Measurements from ENCODE around the gene RBM43. TPM values are rescaled to one million over a fixed set of nuclear protein-coding genes. Genes with fewer than 3 reads are reported as not detected.

Gene RBM43
- total and polyA plus RNA-seq, 2 experiments from 2014 or later = 0.62 to 4.6 TPM

DNA sequence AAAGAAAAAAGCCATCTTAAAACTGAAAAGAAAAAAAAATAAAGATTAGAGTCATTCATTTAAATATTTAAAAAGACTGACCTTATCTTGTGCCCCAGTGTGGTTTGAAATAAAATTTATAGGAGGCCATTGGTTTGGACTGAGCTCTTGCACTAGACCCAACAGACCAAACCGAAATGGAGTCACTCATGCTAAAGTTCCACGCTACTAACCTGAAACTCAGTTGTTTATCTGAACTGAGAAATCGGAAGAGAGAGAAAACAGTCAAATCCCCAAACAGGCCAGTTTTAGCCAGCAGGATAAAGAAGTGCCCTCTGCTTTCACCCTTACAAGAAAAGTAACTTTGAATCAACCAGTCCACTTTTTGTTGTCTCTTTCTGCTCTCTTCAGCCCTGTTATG is 18.2 kb downstream of the RBM43 start:
- Histone ChIP-seq H3K4me3 (no peak overlapping the region), H3K79me2 (no peaks in the 10 kb centered on the region), H3K4me2 (no peak overlapping the region), H3K9me3 (ENCODE audit: low read depth) (peaks cover 7% of the 10 kb centered on the region), H4K20me1 (ENCODE audit: insufficient read depth, poor library complexity, severe bottlenecking) (no peaks in the 10 kb centered on the region), H3K9me2 (replicated peaks; ENCODE audit: insufficient read depth) (no peaks in the 10 kb centered on the region), H3K27ac (no peak overlapping the region), H3K27me3 (no peaks in the 10 kb centered on the region), H2AFZ (no peak overlapping the region), H3K4me1 (ENCODE audit: insufficient read depth) (no peaks in the 10 kb centered on the region), H3K36me3 (replicated peaks; ENCODE audit: insufficient read depth, low read depth) (no peaks in the 10 kb centered on the region)
- TF ChIP-seq EZH2phosphoT487 (IDR thresholded peaks at IDR 0.05; ENCODE audit: low read depth, severe bottlenecking, unreplicated experiment) = no peak
- TF ChIP-seq, protein P1, sequence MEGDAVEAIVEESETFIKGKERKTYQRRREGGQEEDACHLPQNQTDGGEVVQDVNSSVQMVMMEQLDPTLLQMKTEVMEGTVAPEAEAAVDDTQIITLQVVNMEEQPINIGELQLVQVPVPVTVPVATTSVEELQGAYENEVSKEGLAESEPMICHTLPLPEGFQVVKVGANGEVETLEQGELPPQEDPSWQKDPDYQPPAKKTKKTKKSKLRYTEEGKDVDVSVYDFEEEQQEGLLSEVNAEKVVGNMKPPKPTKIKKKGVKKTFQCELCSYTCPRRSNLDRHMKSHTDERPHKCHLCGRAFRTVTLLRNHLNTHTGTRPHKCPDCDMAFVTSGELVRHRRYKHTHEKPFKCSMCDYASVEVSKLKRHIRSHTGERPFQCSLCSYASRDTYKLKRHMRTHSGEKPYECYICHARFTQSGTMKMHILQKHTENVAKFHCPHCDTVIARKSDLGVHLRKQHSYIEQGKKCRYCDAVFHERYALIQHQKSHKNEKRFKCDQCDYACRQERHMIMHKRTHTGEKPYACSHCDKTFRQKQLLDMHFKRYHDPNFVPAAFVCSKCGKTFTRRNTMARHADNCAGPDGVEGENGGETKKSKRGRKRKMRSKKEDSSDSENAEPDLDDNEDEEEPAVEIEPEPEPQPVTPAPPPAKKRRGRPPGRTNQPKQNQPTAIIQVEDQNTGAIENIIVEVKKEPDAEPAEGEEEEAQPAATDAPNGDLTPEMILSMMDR (IDR thresholded peaks at IDR 0.05; ENCODE audit: poor library complexity) = no peak
- TF ChIP-seq EZH2 (IDR thresholded peaks at IDR 0.05; ENCODE audit: borderline replicate concordance) = no peak
- DNase-seq (ENCODE audit: low spot score) = no peak
- WGBS (ENCODE audit: low lambda C conversion rate, missing lambda C conversion rate) = 89% methylated on average over 3 of the region's 3 CpGs

DNA sequence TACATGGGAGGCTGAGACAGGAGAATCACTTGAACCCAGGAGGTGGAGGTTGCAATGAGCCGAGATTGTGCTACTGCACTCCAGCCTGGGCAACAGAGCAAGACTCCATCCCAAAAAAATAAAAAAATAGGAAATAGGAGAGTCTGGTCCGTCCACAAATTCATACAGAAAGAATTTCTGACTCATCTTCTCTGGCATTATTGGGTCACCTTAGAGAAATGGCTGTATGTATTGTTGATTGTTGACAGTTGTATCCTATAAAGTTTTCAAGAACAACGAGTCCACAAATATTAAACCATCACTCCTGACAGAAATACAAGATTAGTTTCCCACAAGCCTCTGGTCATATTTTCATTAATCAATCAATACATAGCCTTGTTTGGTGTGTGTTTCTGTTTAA is 20.4 kb downstream of the RBM43 start:
- Histone ChIP-seq H3K4me1 (ENCODE audit: insufficient read depth) (no peaks in the 10 kb centered on the region), H3K79me2 (no peaks in the 10 kb centered on the region), H3K9me3 (ENCODE audit: low read depth) (no peaks in the 10 kb centered on the region), H3K9me2 (replicated peaks; ENCODE audit: insufficient read depth) (no peaks in the 10 kb centered on the region), H3K4me2 (no peak overlapping the region), H2AFZ (no peak overlapping the region), H4K20me1 (ENCODE audit: insufficient read depth, poor library complexity, severe bottlenecking) (no peaks in the 10 kb centered on the region), H3K36me3 (replicated peaks; ENCODE audit: insufficient read depth, low read depth) (no peaks in the 10 kb centered on the region), H3K27me3 (no peaks in the 10 kb centered on the region), H3K4me3 (no peak overlapping the region), H3K27ac (no peak overlapping the region)
- TF ChIP-seq, protein P1 (IDR thresholded peaks at IDR 0.05; ENCODE audit: poor library complexity) = no peak
- TF ChIP-seq EZH2 (IDR thresholded peaks at IDR 0.05; ENCODE audit: borderline replicate concordance) = no peak
- no peak for TF ChIP-seq EZH2phosphoT487 (IDR thresholded peaks at IDR 0.05; ENCODE audit: low read depth, severe bottlenecking, unreplicated experiment)
- no peak for DNase-seq (ENCODE audit: low spot score)
- WGBS (ENCODE audit: low lambda C conversion rate, missing lambda C conversion rate) = 83% methylated on average over 3 of the region's 3 CpGs

DNA sequence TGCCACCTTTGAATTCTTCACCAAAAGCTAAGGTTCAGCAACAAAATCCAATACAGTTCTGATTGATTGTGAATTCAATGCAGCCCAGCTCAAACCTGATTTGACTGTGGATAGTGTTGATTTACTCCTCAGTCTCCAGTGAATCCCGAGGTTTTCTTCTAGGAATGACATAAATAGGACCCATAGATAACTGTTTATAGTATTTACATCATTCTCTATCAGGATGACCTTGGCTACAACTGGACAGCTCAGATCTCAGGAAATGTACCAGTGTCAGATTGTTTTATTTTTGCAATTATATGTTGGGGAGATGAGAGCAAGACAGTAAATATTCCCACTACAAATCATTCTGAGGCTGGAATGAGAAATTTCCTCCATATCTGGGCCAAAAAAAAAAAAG is 21.2 kb downstream of the RBM43 start:
- TF ChIP-seq EZH2phosphoT487 (IDR thresholded peaks at IDR 0.05; ENCODE audit: low read depth, severe bottlenecking, unreplicated experiment) (no peak), EZH2 (IDR thresholded peaks at IDR 0.05; ENCODE audit: borderline replicate concordance) (no peak)
- TF ChIP-seq, protein P1 (IDR thresholded peaks at IDR 0.05; ENCODE audit: poor library complexity) = no peak
- no peaks in the 10 kb centered on the region for H3K27me3 ChIP-seq
- no peak overlapping the region for H3K4me2 ChIP-seq
- no peak overlapping the region for H2AFZ ChIP-seq
- H3K4me3 ChIP-seq = no peak overlapping the region
- H3K9me2 ChIP-seq (replicated peaks; ENCODE audit: insufficient read depth) = no peaks in the 10 kb centered on the region
- no peak for DNase-seq (ENCODE audit: low spot score)
- no peaks in the 10 kb centered on the region for H3K79me2 ChIP-seq
- H3K4me1 ChIP-seq (ENCODE audit: insufficient read depth) = no peaks in the 10 kb centered on the region
- 65% methylated on average over 1 of the region's 1 CpG for WGBS (ENCODE audit: low lambda C conversion rate, missing lambda C conversion rate)
- H4K20me1 ChIP-seq (ENCODE audit: insufficient read depth, poor library complexity, severe bottlenecking) = no peaks in the 10 kb centered on the region
- H3K9me3 ChIP-seq (ENCODE audit: low read depth) = no peaks in the 10 kb centered on the region
- H3K27ac ChIP-seq = no peak overlapping the region
- H3K36me3 ChIP-seq (replicated peaks; ENCODE audit: insufficient read depth, low read depth) = no peaks in the 10 kb centered on the region

DNA sequence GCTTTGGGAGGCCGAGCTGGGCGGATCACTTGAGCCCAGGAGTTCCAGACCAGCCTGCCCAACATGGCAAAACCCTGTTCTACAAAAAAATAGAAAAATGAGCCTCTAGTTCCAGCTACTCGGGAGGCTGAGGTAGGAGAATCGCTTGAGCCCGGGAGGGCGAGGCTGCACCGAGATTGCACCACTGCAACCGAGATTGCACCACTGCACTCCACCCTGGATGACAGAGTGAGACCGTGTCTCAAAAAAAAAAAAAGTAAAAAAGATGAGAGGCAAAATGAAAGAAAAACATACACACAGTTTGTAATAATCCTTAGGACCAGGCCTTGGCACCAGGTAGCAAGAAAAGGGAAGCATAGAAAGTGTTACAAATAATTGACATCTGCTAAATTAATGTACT is 22.0 kb downstream of the RBM43 start:
- Histone ChIP-seq H3K27ac (no peak overlapping the region), H3K79me2 (no peaks in the 10 kb centered on the region), H3K4me3 (no peak overlapping the region), H3K4me2 (no peak overlapping the region), H3K9me2 (replicated peaks; ENCODE audit: insufficient read depth) (no peaks in the 10 kb centered on the region), H3K4me1 (ENCODE audit: insufficient read depth) (no peaks in the 10 kb centered on the region), H3K36me3 (replicated peaks; ENCODE audit: insufficient read depth, low read depth) (no peaks in the 10 kb centered on the region), H2AFZ (no peak overlapping the region), H4K20me1 (ENCODE audit: insufficient read depth, poor library complexity, severe bottlenecking) (no peaks in the 10 kb centered on the region), H3K9me3 (ENCODE audit: low read depth) (no peaks in the 10 kb centered on the region), H3K27me3 (no peaks in the 10 kb centered on the region)
- TF ChIP-seq EZH2 (IDR thresholded peaks at IDR 0.05; ENCODE audit: borderline replicate concordance) = no peak
- TF ChIP-seq, protein P1 (IDR thresholded peaks at IDR 0.05; ENCODE audit: poor library complexity) = no peak
- TF ChIP-seq EZH2phosphoT487 (IDR thresholded peaks at IDR 0.05; ENCODE audit: low read depth, severe bottlenecking, unreplicated experiment) = no peak
- 89% methylated on average over 9 of the region's 9 CpGs for WGBS (ENCODE audit: low lambda C conversion rate, missing lambda C conversion rate)
- no peak for DNase-seq (ENCODE audit: low spot score)

All from hepatocyte (in vitro differentiated cells).